GM23338 (cell line): Measurements from ENCODE around the gene TMEM200A. TPM values are rescaled to one million over a fixed set of nuclear protein-coding genes. Genes with fewer than 3 reads are reported as not detected.

Experiments
- EZH2 ChIP-seq: fragments of 200-600 bp; sonication (generic); IDR thresholded peaks from one replicate; pipeline ENCODE4 v1.8.0; 2017; ENCODE audit warnings: antibody characterized with exemption, mild to moderate bottlenecking, low read depth; ENCODE audit not compliant: unreplicated experiment
- JUNB ChIP-seq: IDR thresholded peaks from one replicate; pipeline ENCODE4 v1.6.1; 2016; ENCODE audit warnings: antibody characterized with exemption; ENCODE audit not compliant: unreplicated experiment
- NANOG ChIP-seq: IDR thresholded peaks from 2 replicates; pipeline ENCODE4 v1.6.1; 2016; ENCODE audit warnings: antibody characterized with exemption, borderline replicate concordance
- STAT1 ChIP-seq: IDR thresholded peaks from one replicate; pipeline ENCODE4 v1.6.1; 2016; ENCODE audit warnings: antibody characterized with exemption; ENCODE audit not compliant: unreplicated experiment
- polyA plus RNA-seq: library from polyadenylated mRNA; unstranded; fragments of >200 nt; fragmentation: Nextera tagmentation; extraction: Ambion mirVana; gene quantifications from 2 replicates; pipeline ENCODE4 v1.2.1, GENCODE V29; 2016
- total RNA-seq: library from RNA; depleted of rRNA; stranded (reverse); fragments of >200 nt; shearing (Covaris generic); gene quantifications from 2 replicates; pipeline ENCODE4 v1.2.3, GENCODE V29; 2014; rRNA removed

Gene TMEM200A
- total and polyA plus RNA-seq, 2 experiments from 2014 or later, result 7.1 to 22.7 TPM

DNA sequence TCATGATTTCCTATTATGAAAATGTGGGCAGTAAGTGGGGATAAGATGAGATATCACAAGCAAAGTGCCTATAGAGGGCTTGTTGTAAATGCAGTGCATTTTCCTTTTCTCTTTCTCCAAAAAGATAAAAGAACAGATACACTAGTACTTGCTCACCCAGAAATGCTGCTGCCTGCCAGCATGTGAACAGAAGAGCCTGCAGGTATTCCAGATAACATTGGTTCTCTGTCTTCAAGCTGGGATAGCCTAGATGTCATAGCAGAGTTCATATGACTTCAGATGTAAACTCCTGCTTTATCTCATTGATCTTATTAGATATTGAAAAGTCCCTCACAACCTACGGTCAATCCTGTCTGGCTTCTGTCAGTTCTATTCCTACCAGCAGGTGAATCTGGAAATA lies 123.7 kb downstream of the TMEM200A start (continued):
- TF ChIP-seq STAT1 (no peak), JUNB (no peak), EZH2 (no peak), NANOG (no peak)

Other genes starting within 250 kb of the TMEM200A start
- gene SAMD3, start 143.1 kb upstream of the TMEM200A start, total RNA-seq, result 3.8 and 4.9 TPM in 2 replicates
- gene SAMD3, start 143.1 kb upstream of the TMEM200A start, polyA plus RNA-seq, result 3.2 and 3.8 TPM in 2 replicates